HG03520 (cell line): ENCODE results near the gene USO1.
"Not testable (repeated sequence)": the region's sequence is repeated elsewhere in the genome, so short reads cannot be mapped to it uniquely, and the experiment has no call there.

Experiments used
- ATAC-seq: cut with Tn5 transposase; IDR thresholded peaks from one replicate; pipeline ENCODE4 v1.9.1; 2021; ENCODE audit warnings: mild to moderate bottlenecking, moderate library complexity; ENCODE audit not compliant: unreplicated experiment

The USO1 gene

DNA sequence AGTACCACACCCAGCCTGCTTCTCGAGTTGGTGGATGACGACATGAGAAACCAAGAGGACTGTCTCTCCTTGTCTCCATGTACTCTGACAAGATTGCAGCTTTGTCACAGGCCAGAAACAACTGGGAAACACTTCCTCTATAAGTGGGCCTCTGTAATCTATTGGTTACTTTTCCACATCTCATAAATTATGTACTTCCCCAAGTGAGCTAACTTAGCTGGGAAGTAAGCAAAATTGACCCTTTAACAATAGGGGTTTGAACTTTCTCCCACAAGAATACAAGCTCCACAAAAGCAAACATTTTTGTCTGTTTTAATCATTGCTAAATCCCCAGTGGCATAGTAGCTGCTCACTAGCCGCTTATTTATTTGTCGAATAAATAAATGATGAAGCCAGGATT, 14.1 kb upstream of the USO1 start:
- ATAC-seq, result no peak

DNA sequence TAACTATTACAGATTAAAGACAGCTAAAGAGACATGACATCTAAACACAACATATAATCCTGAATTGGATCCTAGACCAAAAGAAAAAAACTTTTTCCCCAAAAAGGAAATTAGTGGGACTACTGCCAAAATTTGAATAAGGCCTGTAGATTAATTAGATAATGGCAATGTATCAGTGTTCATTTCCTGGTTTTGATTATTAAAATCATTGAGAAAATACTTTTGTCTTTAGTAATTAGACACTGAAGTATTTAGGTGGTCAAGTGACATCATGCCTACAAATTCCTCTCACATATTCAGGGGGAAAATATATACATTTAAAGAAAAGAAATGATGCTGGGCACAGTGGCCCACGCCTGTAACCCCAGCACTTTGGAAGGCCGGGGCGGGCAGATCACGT, 10.4 kb upstream of the USO1 start:
- no peak for ATAC-seq

DNA sequence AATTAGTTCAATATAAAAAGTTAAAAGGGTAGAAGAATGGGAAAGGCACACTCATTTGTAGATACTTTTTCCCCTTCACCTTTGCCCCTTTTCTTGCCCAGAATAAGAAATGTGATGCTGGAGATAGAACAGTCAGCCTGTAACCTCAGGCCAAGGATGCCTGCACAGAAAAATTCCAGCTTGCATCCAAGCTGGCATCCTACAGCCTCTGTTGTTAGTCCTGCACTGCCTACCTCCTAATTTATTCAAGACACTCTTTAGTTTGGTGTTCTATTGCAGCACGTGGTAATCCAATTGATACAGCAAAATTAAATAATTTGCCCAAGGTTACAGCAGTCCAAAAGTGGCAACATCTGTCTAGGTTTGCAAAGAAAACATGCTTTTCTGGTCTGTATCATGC, 9.7 kb upstream of the USO1 start:
- no peak for ATAC-seq

DNA sequence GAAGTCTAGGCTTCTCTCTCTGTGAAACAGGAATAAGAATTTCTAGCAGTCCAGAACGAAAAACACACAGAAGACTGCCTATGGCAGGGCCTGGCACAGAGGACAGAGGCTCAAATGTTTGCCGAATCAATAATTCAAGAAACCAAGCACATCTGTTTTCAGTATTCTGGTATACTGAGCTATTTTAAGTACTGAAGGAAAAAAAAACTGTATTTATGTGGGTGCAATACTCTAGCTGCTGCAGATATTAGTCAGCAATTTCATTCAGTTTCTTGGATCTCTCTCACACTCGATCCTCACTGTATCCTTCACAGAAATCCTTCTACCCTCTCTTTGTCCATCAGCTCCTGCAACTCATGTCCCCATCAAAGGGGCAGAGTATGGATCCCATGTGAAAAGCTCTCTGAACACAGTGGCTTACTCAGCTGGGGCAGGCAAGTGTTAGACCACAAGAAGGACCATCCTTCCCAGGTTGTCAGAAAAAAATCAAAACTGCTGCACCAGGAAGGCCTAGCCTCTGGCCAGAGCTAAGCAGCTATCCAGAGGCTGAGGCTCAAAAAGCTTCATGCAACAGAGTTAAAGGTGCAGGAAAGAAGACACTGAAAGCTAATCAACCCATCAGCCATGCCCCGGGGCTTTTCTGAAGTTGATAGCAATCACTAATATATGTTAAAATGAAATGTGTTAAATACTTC, 9.1 kb upstream of the USO1 start:
- no peak for ATAC-seq

DNA sequence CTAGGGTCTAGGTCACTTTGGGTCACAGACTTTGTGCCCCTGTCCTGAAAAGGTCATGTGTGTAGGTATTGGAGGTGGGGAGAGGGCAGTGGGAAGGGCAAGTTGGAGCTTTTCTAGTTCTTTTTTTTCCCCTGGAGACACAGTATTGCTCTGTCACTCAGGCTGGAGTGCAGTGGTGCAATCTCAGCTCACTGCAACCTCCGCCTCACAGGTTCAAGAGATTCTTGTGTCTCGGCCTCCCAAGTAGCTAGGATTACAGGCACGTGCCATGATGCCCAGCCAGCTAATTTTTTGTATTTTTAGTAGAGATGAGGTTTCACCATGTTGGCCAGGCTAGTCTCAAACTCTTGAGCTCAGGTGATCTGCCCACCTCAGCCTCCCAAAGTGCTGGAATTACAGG, 8.3 kb upstream of the USO1 start:
- not testable (repeated sequence) for ATAC-seq

DNA sequence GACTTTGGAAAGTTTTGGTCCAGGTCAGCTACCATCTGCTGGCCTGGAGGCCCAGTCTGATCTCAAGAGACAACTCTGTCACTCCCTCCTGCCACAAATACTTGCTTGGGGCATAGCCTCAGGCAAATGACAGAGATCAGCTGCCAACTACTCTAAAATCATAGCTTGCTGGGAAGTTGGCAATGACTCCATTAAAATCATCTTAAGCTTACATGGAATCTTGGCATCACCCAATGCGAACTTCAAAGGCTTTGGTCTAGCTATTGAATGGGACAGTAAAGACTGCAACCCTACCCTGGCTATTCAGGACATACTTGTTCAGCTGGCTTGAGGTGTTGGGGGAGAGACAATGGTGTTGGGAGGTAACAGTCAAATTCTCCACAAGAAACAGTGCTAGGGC, 7.0 kb upstream of the USO1 start:
- ATAC-seq, result no peak

DNA sequence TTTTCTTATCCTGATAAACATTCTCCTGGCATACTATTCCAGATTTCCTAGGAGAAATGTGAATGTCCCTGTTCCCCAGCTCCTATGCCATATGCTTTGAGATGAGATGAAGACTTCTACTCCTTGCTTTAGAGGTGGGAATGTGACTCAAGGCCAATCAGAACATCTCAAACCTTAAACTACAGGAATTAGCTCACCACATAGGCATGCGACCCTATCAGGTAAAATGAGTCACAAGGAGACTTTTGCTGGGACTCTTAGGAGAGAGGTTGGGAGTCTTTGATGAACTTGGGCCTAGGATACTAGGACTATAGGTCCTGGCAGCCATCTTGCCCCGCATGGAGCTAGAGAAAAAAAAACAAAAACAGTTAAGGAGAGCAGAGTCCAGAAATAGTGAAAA, 5.8 kb upstream of the USO1 start:
- no peak for ATAC-seq

DNA sequence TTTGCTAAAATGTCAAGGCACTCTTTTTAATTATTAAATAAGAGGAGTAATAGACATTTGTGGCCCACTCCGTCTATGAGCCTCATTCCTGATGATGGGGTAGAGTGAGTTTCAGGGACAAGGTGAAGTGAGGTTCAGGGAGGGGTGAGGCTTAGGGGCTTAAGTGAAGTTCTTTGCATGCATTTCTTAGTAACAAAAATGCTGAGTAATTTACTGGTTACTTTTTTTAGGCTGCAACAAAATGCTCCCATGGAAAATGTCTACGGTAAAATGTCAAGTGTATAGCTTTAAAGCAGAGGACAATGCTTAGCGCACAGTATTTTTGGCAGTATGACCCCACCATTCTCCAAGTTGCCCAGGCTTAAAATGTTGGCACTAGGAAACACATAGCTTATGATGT, 2.0 kb upstream of the USO1 start:
- no peak for ATAC-seq

DNA sequence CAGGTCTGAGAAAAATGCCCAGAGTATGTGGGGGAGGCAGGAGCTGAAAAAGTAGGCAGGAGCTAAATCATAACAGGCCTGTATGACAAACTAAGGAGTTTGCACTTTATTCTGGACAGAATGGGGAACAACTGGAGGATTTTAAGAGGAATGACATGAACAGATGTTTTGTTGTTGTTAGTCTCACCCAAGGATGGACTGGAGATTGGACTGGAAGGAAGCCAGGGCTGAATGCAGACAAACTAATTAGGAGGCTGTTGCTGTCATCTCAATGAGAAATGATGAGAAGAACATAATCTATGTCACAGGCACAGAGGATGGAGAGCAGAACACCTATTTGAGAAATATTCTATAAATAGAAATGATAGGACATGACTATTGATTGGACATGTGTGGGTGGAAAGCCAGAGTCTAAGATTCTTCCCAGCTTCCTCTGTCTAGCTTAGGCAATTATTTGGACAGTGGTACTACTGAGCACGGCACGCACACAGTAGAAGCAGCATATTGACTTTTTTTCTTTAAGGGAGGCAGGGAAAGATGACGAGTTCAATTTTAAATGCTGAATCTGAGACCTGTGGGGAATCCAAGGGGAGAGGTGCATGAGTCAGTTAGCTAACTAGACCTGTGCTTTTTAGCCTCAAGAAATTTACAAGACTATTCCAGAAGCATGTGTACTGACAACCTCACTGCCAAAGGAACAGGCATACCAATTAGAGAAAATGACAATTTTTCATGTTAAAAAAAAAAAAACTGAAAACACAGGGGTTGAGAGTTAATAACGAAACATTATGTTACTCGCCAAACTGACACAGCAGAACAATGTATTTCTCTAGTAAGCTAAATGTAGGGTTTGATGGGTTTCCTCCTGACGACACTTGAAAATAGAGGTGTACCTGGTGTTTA, 963 bp upstream of the USO1 start:
- no peak for ATAC-seq

DNA sequence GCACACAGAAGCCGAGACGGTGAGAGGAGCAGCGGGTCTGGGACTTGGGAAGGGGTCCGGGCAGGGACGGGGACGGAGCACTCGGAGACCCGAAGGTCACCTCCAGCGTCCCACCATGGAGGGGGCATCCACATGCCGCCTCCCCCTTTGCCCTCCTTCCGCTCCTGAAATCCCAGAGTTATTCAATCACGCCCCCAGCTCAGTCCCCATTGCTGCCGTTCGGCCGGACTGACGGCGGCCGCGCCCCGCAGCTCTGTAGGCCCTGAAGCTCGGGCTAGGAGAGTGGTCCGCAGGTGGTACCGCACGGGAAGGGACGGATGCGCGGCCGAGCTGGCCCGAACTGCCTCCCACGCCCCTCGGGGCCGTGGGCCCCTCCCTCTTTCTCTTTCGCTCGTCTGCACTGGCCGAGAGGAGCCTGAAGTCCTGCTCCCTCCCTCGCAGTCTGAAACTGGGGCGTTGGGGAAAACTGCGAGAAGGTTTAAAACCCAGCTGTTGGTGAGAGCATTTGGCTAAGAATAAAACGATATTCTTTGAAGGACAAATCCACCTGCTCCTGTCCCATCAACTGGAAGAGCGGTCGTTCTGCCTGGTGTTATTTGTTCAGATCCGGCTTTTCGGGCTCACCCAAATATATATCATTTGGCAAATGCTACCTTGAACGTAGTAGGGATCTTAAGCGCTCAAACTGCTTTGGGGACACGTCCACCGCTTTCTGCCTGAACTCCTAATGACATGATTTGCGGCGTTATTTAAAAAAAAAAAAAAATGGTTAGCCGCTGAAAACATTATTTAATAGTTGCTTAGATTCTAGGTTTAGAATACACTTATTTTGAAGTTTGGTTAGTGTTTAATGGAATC, 719 bp downstream of the USO1 start:
- ATAC-seq, result peak; percentile 59

DNA sequence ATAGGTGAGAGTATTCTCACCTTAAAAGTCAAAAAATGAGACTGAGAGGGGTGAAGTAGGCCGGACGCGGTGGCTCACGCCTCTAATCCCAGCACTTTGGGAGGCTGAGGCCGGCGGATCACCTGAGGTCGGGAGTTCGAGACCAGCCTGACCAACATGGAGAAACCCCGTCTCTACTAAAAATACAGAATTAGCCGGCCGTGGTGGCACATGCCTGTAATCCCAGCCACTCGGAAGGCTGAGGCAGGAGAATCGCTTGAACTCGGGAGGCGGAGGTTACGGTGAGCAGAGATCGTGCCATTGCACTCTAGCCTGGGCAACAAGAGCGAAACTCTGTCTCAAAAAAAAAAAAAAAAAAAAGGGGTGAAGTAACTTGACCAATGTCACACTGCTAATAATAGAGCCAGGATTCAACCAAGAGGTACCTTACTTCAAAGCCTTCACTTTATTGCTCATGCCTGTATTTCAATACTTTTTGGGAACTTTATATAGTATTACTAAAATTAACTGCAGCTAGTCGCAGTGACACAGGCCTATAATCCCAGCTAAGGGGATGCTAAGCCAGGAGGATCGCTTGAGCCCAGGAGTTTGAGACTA, 1.7 kb downstream of the USO1 start:
- ATAC-seq, result not testable (repeated sequence)

DNA sequence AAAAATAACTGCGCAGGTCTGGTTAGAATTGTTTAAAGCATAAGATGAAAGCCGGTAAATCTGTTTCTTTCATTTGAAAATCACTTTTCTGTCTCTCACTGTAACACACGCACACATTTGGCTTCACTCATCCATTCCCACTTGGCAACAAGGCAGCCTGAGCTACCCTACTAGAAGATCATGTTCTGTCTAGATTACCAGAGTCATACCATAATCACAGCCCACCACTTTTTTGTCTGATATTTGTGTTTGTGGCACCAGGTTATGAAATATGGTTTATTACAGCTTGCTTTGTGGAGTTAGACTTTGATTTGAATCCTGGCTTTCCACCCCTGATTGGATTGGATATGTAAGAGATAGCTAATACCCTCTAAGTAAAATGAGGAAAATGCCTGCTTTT, 2.2 kb downstream of the USO1 start:
- ATAC-seq, result no peak

DNA sequence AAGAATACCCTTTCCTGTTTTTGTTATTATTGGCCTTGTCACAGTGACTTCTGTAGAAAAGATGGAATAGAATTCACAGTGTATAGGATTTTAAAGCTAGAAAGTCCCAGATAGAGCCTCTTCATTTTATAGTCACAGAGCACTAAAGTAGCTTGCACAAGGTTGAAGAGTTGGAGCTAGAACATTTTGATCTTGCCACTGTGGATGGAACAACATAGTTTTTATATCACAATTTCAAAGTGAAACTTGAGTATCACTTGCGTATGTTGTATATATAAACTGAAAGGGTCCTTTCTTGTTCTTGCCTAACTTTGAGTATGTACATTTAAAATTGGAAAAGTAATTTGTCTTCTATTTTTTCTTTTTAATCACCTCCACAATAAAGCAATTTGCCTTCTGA, 2.7 kb downstream of the USO1 start:
- no peak for ATAC-seq

DNA sequence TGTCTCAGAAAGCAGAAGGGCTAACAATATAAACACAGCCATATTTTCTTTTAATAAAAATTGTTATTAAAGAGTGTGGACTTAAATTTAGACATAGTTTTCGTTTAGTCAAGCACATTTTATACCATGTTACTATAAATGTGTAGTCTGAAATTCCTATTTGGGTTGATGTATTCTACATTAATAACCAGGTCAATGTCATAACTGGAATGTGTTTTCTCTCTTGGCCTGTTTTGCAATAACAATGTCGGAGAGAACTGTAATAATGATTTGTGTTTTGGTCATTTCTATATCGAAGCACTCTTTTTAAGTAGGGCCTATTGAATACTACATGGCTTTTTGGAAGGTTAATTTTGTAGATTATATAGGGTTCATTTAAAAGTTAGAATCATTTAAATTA, 5.5 kb downstream of the USO1 start:
- ATAC-seq, result no peak

DNA sequence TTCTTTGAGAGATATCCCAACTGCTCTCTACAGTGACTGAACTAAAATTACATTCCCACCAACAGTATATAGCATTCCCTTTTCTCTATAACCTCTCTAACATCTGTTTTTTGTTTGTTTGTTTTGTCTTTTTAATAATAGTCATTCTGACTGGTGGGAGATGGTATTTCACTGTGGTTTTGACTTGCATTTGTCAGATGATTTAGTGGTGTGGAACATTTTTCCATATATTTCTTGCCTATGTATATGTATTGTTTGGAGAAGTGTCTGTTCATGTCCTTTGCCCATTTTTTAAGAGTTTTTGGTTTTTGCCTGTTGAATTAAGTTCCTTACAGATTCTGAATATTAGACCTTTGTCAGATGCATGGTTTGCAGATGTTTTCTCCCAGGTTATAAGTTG, 9.0 kb downstream of the USO1 start:
- no peak for ATAC-seq

DNA sequence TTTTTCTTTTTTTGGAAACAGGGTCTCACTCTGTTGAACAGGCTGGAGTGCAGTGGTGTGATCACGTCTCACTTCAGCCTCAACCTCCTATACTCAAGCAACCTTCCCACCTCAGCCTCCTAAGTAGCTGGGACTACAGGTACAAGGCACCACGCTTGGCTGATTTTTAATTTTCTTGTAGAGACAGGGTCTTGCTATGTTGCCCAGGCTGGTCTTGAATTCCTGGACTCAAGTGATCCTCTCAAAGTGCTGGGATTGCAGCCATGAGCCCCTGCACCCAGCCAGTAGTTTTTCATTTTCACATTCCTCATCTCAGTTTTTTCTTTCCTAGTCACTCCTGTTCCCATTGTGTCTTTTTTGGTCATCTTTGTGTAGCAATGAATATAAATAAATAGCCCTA, 11.1 kb downstream of the USO1 start:
- ATAC-seq, result no peak

DNA sequence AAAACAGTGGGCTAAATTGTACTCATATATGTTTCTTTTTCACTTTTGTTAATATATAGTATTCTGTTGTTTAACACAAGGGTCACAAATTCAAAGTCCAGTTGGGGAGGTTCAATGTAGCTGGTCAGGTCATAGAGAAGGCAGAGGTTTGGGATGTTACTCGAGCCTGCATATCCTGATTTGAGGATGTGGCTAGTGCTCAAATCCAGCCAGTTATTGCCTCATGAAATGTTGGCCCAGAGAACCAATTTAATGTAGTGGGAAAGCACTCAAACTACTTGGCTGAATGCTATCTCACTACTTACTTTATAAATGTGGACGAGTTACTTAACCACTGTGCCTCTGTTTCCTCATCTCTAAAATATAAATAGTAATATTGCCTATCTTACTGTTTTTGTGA, 12.5 kb downstream of the USO1 start:
- no peak for ATAC-seq

DNA sequence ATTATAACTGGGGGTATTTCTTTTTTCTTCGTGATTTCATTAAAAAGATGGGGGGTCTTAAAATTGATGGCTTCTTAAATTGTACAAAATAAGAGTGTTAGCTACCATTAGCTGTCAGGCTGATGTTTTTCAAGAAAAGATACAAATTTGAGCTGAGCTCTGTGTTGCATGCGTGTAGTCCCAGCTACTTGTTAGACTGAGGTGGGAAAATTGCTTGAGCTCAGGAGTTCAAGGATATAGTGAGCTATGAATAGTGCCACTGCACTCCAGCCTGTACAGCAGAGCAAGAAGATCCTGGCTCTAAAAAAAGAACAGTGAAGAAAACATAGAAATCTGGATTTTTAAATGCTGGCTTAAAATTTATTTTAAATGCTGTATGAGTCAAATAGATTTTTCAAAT, 13.0 kb downstream of the USO1 start:
- ATAC-seq, result no peak

DNA sequence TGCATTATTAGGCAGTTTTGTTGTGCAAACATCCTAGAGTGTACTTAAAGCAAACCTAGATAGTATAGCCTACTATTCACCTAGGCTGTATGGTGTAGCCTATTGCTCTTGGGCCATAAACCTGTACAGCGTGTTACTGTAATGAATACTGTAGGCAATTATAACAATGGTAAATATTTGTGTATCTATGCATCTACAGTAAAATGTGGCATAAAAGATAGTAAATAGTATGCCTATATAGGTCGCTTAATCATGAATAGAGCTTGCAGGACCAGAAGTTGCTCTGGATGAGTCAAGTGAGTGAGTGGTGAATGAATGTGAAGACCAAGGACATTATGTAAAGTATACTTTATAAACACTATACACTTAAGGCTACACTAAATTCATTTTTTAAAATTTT, 16.6 kb downstream of the USO1 start:
- ATAC-seq, result no peak

DNA sequence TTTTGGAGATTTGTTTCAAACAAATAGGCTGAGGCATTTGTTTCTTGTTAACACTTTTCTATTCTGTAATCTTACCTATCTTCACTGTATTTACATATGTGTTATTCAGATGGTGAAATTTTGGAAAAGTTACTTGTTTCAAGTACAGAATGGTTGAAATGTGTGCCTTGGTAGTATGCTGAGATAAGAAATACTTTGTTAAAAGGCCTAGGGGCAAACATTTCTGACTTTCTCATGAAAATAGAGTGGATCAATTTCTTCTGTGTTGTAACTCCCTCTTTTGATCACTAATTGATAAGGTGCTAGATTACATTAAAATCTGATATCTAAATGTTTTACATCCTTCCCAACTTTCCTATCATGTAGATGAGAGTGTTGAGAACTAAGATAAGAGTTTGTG, 18.1 kb downstream of the USO1 start:
- no peak for ATAC-seq

DNA sequence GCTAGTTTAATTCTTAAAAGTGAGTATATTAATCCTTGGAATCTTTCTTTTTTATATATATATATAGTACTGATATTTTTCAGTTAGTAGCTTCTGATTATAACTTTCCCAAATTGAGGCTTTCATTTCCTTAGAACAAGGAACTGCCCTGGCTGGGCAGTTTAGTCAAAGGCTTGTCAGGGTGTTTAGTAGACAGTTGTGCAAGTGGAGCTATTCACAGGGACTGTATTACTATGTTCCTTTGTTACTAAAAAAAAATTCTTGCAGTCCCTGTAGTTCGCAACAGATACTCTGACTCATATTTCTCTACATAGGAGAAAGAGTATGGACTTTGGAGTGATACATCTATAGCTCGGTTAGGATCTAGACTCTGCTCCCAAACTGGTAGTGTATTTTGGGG, 20.8 kb downstream of the USO1 start:
- no peak for ATAC-seq
